DND-41 (cell line): ENCODE data around the gene CEBPE.
"Not testable (repeated sequence)": the region's sequence is repeated elsewhere in the genome, so short reads cannot be mapped to it uniquely, and the experiment has no call there.

Source experiments
- EZH2 ChIP-seq: IDR thresholded peaks from 3 replicates; pipeline ENCODE4 v1.6.1; 2012; ENCODE audit warnings: borderline replicate concordance, low read depth, mild to moderate bottlenecking, moderate library complexity, low read length, inconsistent platforms; ENCODE audit not compliant: severe bottlenecking
- TF ChIP-seq, protein P1 (sequence below): IDR thresholded peaks from 2 replicates; pipeline ENCODE4 v1.5.1; 2012; ENCODE audit warnings: borderline replicate concordance, low read length, moderate library complexity, mild to moderate bottlenecking; ENCODE audit not compliant: poor library complexity, severe bottlenecking; ENCODE audit errors: extremely low read depth

DNA sequence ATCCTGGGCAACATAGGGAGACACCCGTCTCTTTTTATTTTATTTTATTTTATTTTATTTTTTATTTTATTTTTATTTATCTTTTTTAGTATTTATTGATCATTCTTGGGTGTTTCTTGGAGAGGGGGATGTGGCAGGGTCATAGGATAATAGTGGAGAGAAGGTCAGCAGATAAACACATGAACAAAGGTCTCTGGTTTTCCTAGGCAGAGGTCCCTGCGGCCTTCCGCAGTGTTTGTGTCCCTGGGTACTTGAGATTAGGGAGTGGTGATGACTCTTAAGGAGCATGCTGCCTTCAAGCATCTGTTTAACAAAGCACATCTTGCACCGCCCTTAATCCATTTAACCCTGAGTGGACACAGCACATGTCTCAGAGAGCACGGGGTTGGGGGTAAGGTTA lies 11.4 kb downstream of the CEBPE start:
- TF ChIP-seq, protein P1, sequence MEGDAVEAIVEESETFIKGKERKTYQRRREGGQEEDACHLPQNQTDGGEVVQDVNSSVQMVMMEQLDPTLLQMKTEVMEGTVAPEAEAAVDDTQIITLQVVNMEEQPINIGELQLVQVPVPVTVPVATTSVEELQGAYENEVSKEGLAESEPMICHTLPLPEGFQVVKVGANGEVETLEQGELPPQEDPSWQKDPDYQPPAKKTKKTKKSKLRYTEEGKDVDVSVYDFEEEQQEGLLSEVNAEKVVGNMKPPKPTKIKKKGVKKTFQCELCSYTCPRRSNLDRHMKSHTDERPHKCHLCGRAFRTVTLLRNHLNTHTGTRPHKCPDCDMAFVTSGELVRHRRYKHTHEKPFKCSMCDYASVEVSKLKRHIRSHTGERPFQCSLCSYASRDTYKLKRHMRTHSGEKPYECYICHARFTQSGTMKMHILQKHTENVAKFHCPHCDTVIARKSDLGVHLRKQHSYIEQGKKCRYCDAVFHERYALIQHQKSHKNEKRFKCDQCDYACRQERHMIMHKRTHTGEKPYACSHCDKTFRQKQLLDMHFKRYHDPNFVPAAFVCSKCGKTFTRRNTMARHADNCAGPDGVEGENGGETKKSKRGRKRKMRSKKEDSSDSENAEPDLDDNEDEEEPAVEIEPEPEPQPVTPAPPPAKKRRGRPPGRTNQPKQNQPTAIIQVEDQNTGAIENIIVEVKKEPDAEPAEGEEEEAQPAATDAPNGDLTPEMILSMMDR = not testable (repeated sequence)
- TF ChIP-seq EZH2 = not testable (repeated sequence)
